Peyer's patch (tissue), 4 donors: Measurements from ENCODE around the gene ACYP1. TPM values are rescaled to one million over a fixed set of nuclear protein-coding genes. Genes with fewer than 3 reads are reported as not detected.
A peak's percentile ranks its signal among the peaks of the same experiment; 100 is the strongest.

Experiments
- DNase-seq, 3 donors: peaks; one replicate each; pipeline ENCODE4 v3.0.0-alpha.2; 2017 to 2019
- H3K27ac ChIP-seq, 4 donors: fragments of 200-600 bp; sonication (generic); one replicate each; pipeline ENCODE4 v1.5.1; 2016 to 2019
- H3K27me3 ChIP-seq, 2 donors: fragments of 200-600 bp; sonication (generic); one replicate each; pipeline ENCODE4 v1.5.1; 2019
- H3K36me3 ChIP-seq, 3 donors: fragments of 200-600 bp; sonication (generic); one replicate each; pipeline ENCODE4 v1.5.1; 2016 to 2019
- H3K4me1 ChIP-seq, 4 donors: fragments of 200-600 bp; sonication (generic); one replicate each; pipeline ENCODE4 v1.5.1; 2016 to 2019
- H3K4me3 ChIP-seq, 4 donors: fragments of 200-600 bp; sonication (generic); 1 replicate in 3 of 4; 2 replicates in 1 of 4; pipeline ENCODE4 v1.5.1; 2016 to 2019; ENCODE audit warnings: mild to moderate bottlenecking in 1 of 4
- H3K9me3 ChIP-seq, 4 donors: fragments of 200-600 bp; sonication (generic); one replicate each; pipeline ENCODE4 v1.5.1; 2016 to 2019; ENCODE audit warnings: mild to moderate bottlenecking in 1 of 4
- CTCF ChIP-seq, 6 experiments: fragments of 450-650 bp in 4 of 6; fragments of 200-600 bp in 2 of 6; sonication (generic) in 1 of 6; IDR thresholded peaks; one replicate each; pipeline ENCODE4 v1.5.1; 2017 to 2019; ENCODE audit warnings: antibody characterized with exemption in 6 of 6, mild to moderate bottlenecking in 3 of 6, moderate library complexity in 1 of 6
- POLR2A ChIP-seq, 2 donors: fragments of 450-650 bp; IDR thresholded peaks; one replicate each; pipeline ENCODE4 v1.5.1; 2017; ENCODE audit warnings: antibody characterized with exemption in 2 of 2, mild to moderate bottlenecking in 2 of 2, moderate library complexity in 2 of 2
- total RNA-seq, 4 donors: library from RNA; depleted of rRNA; stranded (reverse); fragments of >200 nt; gene quantifications; one replicate each; pipeline ENCODE4 v1.1.0, GENCODE V29; 2016

Gene ACYP1
- total RNA-seq, 4 donors from 2014 or later, result 15.7 to 36.4 (median 25.0) TPM

- Histone ChIP-seq H3K9me3 (no peaks in the 10 kb centered on the region), H3K36me3 (peaks cover 0 to 48% (median 0%) of the 10 kb centered on the region in 3 donors), H3K27me3 (no peaks in the 10 kb centered on the region), H3K27ac (peak overlapping the region in 1 of 4 donors; percentile 17), H3K4me1 (no peaks in the 10 kb centered on the region), H3K4me3 (no peak overlapping the region)
- no peak for DNase-seq
- no peak for TF ChIP-seq CTCF (IDR thresholded peaks at IDR 0.05)
These were observed 17.9 kb upstream of the ACYP1 start for GRCh38 chr14:75081660-75082229.

GRCh38 chr14:75079521-75079920, 15.7 kb upstream of the ACYP1 start:
- Histone ChIP-seq H3K27ac (no peak overlapping the region), H3K36me3 (peaks cover 0 to 26% (median 0%) of the 10 kb centered on the region in 3 donors), H3K9me3 (no peaks in the 10 kb centered on the region), H3K4me1 (no peaks in the 10 kb centered on the region), H3K27me3 (no peaks in the 10 kb centered on the region), H3K4me3 (no peak overlapping the region)
- TF ChIP-seq CTCF (IDR thresholded peaks at IDR 0.05) (no peak), POLR2A (IDR thresholded peaks at IDR 0.05) (no peak)
- no peak for DNase-seq

- H3K9me3 ChIP-seq, result no peaks in the 10 kb centered on the region
- no peaks in the 10 kb centered on the region for H3K27me3 ChIP-seq
- no peak overlapping the region for H3K4me3 ChIP-seq
- TF ChIP-seq POLR2A (IDR thresholded peaks at IDR 0.05) (no peak), CTCF (IDR thresholded peaks at IDR 0.05) (no peak)
- H3K27ac ChIP-seq, result no peak overlapping the region
- H3K4me1 ChIP-seq, result no peaks in the 10 kb centered on the region
- DNase-seq, result no peak
- peaks cover 0 to 15% (median 0%) of the 10 kb centered on the region in 3 donors for H3K36me3 ChIP-seq
These were observed 14.0 kb upstream of the ACYP1 start for GRCh38 chr14:75077794-75078193.

GRCh38 chr14:75070383-75070782, 6.6 kb upstream of the ACYP1 start:
- Histone ChIP-seq H3K4me3 (peak overlapping the region in 1 of 4 donors; percentile 62), H3K4me1 (peaks cover 0 to 17% (median 0%) of the 10 kb centered on the region in 4 donors), H3K27ac (peak overlapping the region in 3 of 4 donors; percentile 71 to 95 (median 93)), H3K36me3 (no peaks in the 10 kb centered on the region), H3K27me3 (no peaks in the 10 kb centered on the region), H3K9me3 (no peaks in the 10 kb centered on the region)
- TF ChIP-seq POLR2A (IDR thresholded peaks at IDR 0.05), result no peak
- no peak for TF ChIP-seq CTCF (IDR thresholded peaks at IDR 0.05)
- DNase-seq, result no peak

GRCh38 chr14:75069811-75070145, 6.0 kb upstream of the ACYP1 start:
- Histone ChIP-seq H3K4me3 (peak overlapping the region; percentile 42 to 62 (median 56)), H3K27me3 (no peaks in the 10 kb centered on the region), H3K4me1 (peaks cover 0 to 17% (median 0%) of the 10 kb centered on the region in 4 donors), H3K36me3 (no peaks in the 10 kb centered on the region), H3K27ac (peak overlapping the region; percentile 71 to 95 (median 86)), H3K9me3 (no peaks in the 10 kb centered on the region)
- no peak for DNase-seq
- TF ChIP-seq POLR2A (IDR thresholded peaks at IDR 0.05), result no peak
- no peak for TF ChIP-seq CTCF (IDR thresholded peaks at IDR 0.05)
